GM12892 (cell line): Measurements from ENCODE around the gene MAB21L1.

Experiments
- POLR2A ChIP-seq: IDR thresholded peaks from 2 replicates; pipeline ENCODE4 v1.6.1; 2011; ENCODE audit warnings: low read depth, low read length, control low read depth
- TAF1 ChIP-seq: IDR thresholded peaks from 2 replicates; pipeline ENCODE4 v1.6.1; 2011; ENCODE audit warnings: low read depth, mild to moderate bottlenecking, control low read depth, low read length, borderline replicate concordance

DNA sequence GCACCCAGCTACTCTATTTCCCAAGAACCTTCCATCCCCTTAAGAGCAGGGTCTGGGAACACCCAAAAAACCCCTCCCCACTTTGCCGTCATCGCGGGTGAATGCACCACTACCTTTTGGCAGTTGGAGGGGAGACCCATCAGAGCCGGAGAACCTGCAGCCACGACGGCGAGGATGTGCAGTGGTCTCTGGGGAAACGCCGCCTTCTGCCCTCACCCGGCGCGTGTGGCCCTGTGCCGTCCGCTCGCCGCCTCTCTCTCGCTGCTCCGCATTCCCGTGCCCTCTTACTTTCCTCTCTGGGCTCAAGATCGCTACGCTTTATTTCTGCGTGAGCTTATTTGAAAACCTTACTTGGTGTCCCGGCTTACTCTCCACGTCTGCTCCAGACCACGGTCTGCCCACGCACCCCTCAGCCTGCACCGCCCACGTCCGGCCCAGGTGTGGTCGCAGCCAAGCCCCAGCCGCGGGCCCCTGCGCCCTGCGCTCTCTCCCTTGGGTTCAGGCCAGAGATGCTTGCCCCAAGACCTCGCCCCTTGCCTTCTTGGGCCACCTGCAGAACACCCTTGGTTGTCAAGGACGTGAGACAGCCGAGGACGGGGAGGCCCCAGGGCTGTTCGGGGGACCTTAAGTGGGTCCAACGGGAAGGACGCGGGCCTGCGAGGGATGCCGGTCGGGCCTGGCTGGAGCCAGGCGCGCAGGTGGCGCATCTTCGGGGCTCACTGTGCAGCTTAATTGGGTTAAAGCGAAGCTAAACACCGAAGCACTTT is 2.0 kb upstream of the MAB21L1 start:
- TF ChIP-seq TAF1 (no peak), POLR2A (no peak)
